GM12878 (cell line): Measurements from ENCODE around the gene NXPH1.

Source experiments
- CTCF ChIP-seq, 3 experiments: IDR thresholded peaks in 2 of 3; conservative IDR thresholded peaks in 1 of 3; 2 replicates each; pipeline ENCODE4 v1.5.1; 2011; ENCODE audit warnings: low read depth in 3 of 3, low read length in 3 of 3, mild to moderate bottlenecking in 3 of 3, control low read depth in 2 of 3, moderate library complexity in 2 of 3, inconsistent platforms in 1 of 3, mixed read lengths in 1 of 3; ENCODE audit not compliant: control insufficient read depth in 2 of 3, insufficient read depth in 1 of 3; ENCODE audit errors: extremely low read depth in 1 of 3
- EZH2 ChIP-seq: IDR thresholded peaks from 2 replicates; pipeline ENCODE4 v1.6.1; 2012; ENCODE audit warnings: low read depth, mild to moderate bottlenecking, control low read depth, inconsistent platforms, low read length, borderline replicate concordance; ENCODE audit not compliant: control insufficient read depth
- MEF2B ChIP-seq: fragments of 450-650 bp; IDR thresholded peaks from 2 replicates; pipeline ENCODE4 v1.6.1; 2018; ENCODE audit warnings: mild to moderate bottlenecking, moderate library complexity; ENCODE audit not compliant: partially characterized antibody, poor library complexity, severe bottlenecking
- MTA3 ChIP-seq: IDR thresholded peaks from 2 replicates; pipeline ENCODE4 v1.6.1; 2012; ENCODE audit warnings: low read length, inconsistent platforms, borderline replicate concordance
- RAD21 ChIP-seq: IDR thresholded peaks from 2 replicates; pipeline ENCODE4 v1.6.1; 2011; ENCODE audit warnings: mild to moderate bottlenecking, low read depth, low read length, moderate library complexity; ENCODE audit not compliant: insufficient read depth
- TF ChIP-seq, protein P1 (sequence below): IDR thresholded peaks from 2 replicates; pipeline ENCODE4 v1.6.1; 2012; ENCODE audit warnings: low read depth, low read length, improper control_type of control experiment
- TF ChIP-seq, protein P2 (sequence below): fragments of 450-650 bp; formaldehyde crosslinking; IDR thresholded peaks from 2 replicates; pipeline ENCODE4 v1.4.0; 2022; ENCODE audit warnings: mild to moderate bottlenecking, moderate library complexity

DNA sequence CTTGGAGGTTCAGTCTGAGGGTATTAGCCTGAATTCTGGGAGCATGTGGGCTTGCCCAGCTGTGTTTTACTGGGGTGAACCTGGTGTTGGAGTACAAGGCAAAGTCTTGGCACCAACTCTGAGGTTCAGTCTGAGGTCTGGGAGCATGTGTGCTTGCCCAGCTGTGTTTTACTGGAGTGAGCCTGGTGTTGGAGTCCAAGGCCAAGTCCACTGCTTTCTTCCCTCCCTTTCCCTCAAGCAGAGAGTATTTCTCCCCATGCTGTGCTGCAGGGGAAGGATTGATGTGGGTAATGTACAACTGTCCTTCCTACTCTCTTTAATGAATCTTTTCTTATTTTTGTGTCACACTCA, 236.1 kb downstream of the NXPH1 start:
- TF ChIP-seq, protein P1, sequence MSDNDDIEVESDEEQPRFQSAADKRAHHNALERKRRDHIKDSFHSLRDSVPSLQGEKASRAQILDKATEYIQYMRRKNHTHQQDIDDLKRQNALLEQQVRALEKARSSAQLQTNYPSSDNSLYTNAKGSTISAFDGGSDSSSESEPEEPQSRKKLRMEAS, result no peak
- TF ChIP-seq MTA3 (no peak), MEF2B (no peak), CTCF (IDR thresholded peaks at IDR 0.05 in 2 of 3, conservative IDR thresholded peaks at IDR 0.05 in 1 of 3; ENCODE audit: control insufficient read depth in 2 of 3, extremely low read depth in 1 of 3, insufficient read depth in 1 of 3, low read depth in 3 of 3, low read length in 3 of 3) (no peak), EZH2 (no peak), RAD21 (no peak)
- TF ChIP-seq, protein P2, sequence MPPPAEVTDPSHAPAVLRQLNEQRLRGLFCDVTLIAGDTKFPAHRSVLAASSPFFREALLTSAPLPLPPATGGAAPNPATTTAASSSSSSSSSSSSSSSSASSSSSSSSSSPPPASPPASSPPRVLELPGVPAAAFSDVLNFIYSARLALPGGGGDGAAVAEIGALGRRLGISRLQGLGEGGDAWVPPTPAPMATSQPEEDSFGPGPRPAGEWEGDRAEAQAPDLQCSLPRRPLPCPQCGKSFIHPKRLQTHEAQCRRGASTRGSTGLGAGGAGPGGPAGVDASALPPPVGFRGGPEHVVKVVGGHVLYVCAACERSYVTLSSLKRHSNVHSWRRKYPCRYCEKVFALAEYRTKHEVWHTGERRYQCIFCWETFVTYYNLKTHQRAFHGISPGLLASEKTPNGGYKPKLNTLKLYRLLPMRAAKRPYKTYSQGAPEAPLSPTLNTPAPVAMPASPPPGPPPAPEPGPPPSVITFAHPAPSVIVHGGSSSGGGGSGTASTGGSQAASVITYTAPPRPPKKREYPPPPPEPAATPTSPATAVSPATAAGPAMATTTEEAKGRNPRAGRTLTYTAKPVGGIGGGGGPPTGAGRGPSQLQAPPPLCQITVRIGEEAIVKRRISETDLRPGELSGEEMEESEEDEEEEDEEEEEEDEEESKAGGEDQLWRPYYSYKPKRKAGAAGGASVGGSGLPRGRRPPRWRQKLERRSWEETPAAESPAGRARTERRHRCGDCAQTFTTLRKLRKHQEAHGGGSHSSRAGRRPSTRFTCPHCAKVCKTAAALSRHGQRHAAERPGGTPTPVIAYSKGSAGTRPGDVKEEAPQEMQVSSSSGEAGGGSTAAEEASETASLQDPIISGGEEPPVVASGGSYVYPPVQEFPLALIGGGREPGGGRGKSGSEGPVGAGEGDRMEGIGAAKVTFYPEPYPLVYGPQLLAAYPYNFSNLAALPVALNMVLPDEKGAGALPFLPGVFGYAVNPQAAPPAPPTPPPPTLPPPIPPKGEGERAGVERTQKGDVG (CRISPR knock-in tag), result no peak
